Type B pancreatic cell (in vitro differentiated cells): ENCODE measurements around the gene TMEM30B. TPM values are rescaled to one million over a fixed set of nuclear protein-coding genes. Genes with fewer than 3 reads are reported as not detected.

Experiments
- DNase-seq: peaks from one replicate; pipeline ENCODE4 v3.0.0; 2021; ENCODE audit warnings: mixed read lengths; ENCODE audit not compliant: unreplicated experiment; ENCODE audit errors: extremely low spot score
- H3K27ac Mint-ChIP-seq: 2 replicates; pipeline ENCODE4 v1.8.0; 2021; ENCODE audit warnings: mild to moderate bottlenecking, mixed read lengths
- H3K27me3 Mint-ChIP-seq: 2 replicates; pipeline ENCODE4 v1.8.0; 2021; ENCODE audit warnings: mixed read lengths
- H3K36me3 Mint-ChIP-seq: 2 replicates; pipeline ENCODE4 v1.8.0; 2021; ENCODE audit warnings: mixed read lengths
- H3K4me1 Mint-ChIP-seq: one replicate; pipeline ENCODE4 v1.8.0; 2021; ENCODE audit warnings: mixed read lengths; ENCODE audit not compliant: unreplicated experiment
- H3K4me3 Mint-ChIP-seq: 2 replicates; pipeline ENCODE4 v1.8.0; 2021; ENCODE audit warnings: mild to moderate bottlenecking, mixed read lengths
- H3K9me3 Mint-ChIP-seq: 2 replicates; pipeline ENCODE4 v1.8.0; 2021; ENCODE audit warnings: mixed read lengths
- total RNA-seq: library from RNA; stranded (reverse); gene quantifications from 2 replicates; pipeline ENCODE4 v1.2.1, GENCODE V29; 2021; ENCODE audit warnings: low replicate concordance
- TF ChIP-seq, protein P1 (sequence below): fragments of 200-600 bp; sonication (generic); conservative IDR thresholded peaks from 2 replicates; pipeline ENCODE4 v1.5.0; 2021; ENCODE audit warnings: antibody characterized with exemption, mild to moderate bottlenecking

TMEM30B gene
- total RNA-seq, 1 donor from 2014 or later, result 12.2 TPM

GRCh38 chr14:61308198-61308597, 27.1 kb upstream of the TMEM30B start:
- no peak for DNase-seq
- Mint-ChIP-seq H3K27me3 (no peaks in the 10 kb centered on the region), H3K4me3 (no peak overlapping the region), H3K4me1 (no peaks in the 10 kb centered on the region), H3K9me3 (peaks cover 4% of the 10 kb centered on the region), H3K27ac (no peak overlapping the region), H3K36me3 (peaks cover 4% of the 10 kb centered on the region)
- TF ChIP-seq, protein P1, sequence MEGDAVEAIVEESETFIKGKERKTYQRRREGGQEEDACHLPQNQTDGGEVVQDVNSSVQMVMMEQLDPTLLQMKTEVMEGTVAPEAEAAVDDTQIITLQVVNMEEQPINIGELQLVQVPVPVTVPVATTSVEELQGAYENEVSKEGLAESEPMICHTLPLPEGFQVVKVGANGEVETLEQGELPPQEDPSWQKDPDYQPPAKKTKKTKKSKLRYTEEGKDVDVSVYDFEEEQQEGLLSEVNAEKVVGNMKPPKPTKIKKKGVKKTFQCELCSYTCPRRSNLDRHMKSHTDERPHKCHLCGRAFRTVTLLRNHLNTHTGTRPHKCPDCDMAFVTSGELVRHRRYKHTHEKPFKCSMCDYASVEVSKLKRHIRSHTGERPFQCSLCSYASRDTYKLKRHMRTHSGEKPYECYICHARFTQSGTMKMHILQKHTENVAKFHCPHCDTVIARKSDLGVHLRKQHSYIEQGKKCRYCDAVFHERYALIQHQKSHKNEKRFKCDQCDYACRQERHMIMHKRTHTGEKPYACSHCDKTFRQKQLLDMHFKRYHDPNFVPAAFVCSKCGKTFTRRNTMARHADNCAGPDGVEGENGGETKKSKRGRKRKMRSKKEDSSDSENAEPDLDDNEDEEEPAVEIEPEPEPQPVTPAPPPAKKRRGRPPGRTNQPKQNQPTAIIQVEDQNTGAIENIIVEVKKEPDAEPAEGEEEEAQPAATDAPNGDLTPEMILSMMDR, result no peak

- no peaks in the 10 kb centered on the region for H3K27me3 Mint-ChIP-seq
- no peak overlapping the region for H3K4me3 Mint-ChIP-seq
- DNase-seq, result no peak
- no peaks in the 10 kb centered on the region for H3K9me3 Mint-ChIP-seq
- H3K27ac Mint-ChIP-seq, result no peak overlapping the region
- H3K36me3 Mint-ChIP-seq, result peaks cover 4% of the 10 kb centered on the region
- H3K4me1 Mint-ChIP-seq, result no peaks in the 10 kb centered on the region
- TF ChIP-seq, protein P1, result no peak
These were observed 23.6 kb upstream of the TMEM30B start for GRCh38 chr14:61304688-61305087.

DNA sequence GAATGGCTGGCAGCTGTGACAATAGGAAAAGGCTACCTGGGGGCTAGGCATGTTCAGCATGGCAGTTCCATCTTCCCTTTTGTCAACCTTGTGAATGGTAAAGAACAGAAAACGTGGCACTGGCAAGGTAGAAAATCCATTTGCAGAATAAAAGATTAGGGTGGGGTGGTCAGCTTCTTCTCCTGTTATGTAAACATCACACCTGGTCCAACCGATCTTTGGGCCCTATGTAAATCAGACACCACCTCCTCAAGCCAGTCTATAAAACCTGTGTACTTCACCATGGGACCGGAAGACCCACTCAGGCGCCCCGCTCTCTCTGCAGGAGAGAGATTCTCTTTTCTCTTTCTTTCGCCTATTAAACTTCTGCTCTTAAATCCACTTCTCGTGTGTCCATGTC, 19.6 kb upstream of the TMEM30B start:
- Mint-ChIP-seq H3K9me3 (no peaks in the 10 kb centered on the region), H3K27me3 (no peaks in the 10 kb centered on the region), H3K4me1 (no peaks in the 10 kb centered on the region), H3K4me3 (no peak overlapping the region), H3K36me3 (no peaks in the 10 kb centered on the region), H3K27ac (no peak overlapping the region)
- TF ChIP-seq, protein P1, result no peak
- DNase-seq, result no peak

DNA sequence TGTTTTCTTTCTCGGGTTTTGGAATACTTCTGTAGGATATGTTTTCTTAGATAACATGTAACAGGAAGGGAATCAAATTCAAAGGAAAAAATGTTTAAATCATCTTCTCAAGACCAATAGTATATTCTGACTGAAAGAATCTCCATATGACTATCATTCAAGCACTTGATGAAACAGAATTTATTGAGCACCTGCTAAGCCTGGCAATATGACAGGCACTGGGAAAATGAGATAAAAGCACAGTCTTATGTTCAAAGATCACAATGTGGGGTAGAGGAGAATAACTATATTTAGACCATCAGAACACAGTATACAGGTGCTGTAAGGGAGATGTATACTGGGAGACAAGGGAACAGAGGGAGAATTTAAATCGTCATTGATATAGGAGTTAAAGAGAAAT, 19.1 kb upstream of the TMEM30B start:
- H3K27me3 Mint-ChIP-seq, result no peaks in the 10 kb centered on the region
- H3K36me3 Mint-ChIP-seq, result no peaks in the 10 kb centered on the region
- no peak for DNase-seq
- H3K4me1 Mint-ChIP-seq, result no peaks in the 10 kb centered on the region
- TF ChIP-seq, protein P1, result no peak
- no peak overlapping the region for H3K27ac Mint-ChIP-seq
- no peaks in the 10 kb centered on the region for H3K9me3 Mint-ChIP-seq
- H3K4me3 Mint-ChIP-seq, result no peak overlapping the region

GRCh38 chr14:61298824-61299223, 17.7 kb upstream of the TMEM30B start:
- H3K27ac Mint-ChIP-seq, result no peak overlapping the region
- H3K36me3 Mint-ChIP-seq, result no peaks in the 10 kb centered on the region
- H3K4me1 Mint-ChIP-seq, result no peaks in the 10 kb centered on the region
- no peak overlapping the region for H3K4me3 Mint-ChIP-seq
- H3K9me3 Mint-ChIP-seq, result no peaks in the 10 kb centered on the region
- H3K27me3 Mint-ChIP-seq, result no peaks in the 10 kb centered on the region
- DNase-seq, result no peak
- TF ChIP-seq, protein P1, result no peak

DNA sequence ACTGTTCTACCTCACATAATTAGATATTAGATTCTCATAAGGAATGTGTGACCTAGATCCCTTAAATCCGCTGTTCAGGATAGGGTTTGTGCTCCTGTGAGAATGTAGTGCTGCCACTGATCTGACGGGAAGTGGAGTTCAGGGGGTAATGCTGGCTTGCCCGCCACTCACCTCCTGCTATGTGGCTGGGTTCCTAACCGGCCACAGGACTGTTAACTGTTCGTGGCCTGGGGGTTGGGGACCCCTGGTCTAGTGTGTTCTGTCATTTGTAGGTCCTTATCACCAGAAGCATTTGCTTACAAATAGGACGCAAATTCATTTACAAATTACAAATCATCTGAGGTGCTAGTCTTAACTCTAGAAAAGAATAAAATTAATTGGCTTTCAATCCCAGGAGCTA, 16.4 kb upstream of the TMEM30B start:
- no peak overlapping the region for H3K4me3 Mint-ChIP-seq
- no peak overlapping the region for H3K27ac Mint-ChIP-seq
- H3K27me3 Mint-ChIP-seq, result no peaks in the 10 kb centered on the region
- no peaks in the 10 kb centered on the region for H3K9me3 Mint-ChIP-seq
- DNase-seq, result no peak
- H3K36me3 Mint-ChIP-seq, result no peaks in the 10 kb centered on the region
- TF ChIP-seq, protein P1, result no peak
- no peaks in the 10 kb centered on the region for H3K4me1 Mint-ChIP-seq
